ENCODE results near the gene GABRG2.

The GABRG2 gene

DNA sequence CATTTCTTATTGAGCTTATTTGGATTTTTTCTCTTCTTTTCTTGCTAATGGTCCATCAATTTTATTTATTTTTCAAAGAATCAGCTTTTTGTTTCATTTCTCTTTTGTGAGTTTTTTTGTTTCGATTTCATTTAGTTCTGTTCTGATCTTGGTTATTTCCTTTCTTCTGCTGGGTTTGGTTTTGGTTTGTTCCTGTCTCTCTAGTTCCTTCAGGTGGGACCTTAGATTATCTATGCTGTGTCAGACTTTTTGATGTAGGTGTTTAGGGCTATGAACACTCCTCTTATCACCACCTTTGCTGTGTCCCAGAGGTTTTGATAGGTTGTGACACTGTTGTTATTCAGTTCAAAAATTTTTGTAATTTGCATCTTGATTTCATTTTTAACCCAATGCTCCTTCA, 119.8 kb downstream of the GABRG2 start:
- TF ChIP-seq, protein P1, sequence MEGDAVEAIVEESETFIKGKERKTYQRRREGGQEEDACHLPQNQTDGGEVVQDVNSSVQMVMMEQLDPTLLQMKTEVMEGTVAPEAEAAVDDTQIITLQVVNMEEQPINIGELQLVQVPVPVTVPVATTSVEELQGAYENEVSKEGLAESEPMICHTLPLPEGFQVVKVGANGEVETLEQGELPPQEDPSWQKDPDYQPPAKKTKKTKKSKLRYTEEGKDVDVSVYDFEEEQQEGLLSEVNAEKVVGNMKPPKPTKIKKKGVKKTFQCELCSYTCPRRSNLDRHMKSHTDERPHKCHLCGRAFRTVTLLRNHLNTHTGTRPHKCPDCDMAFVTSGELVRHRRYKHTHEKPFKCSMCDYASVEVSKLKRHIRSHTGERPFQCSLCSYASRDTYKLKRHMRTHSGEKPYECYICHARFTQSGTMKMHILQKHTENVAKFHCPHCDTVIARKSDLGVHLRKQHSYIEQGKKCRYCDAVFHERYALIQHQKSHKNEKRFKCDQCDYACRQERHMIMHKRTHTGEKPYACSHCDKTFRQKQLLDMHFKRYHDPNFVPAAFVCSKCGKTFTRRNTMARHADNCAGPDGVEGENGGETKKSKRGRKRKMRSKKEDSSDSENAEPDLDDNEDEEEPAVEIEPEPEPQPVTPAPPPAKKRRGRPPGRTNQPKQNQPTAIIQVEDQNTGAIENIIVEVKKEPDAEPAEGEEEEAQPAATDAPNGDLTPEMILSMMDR (IDR thresholded peaks at IDR 0.05; ENCODE audit: low read depth, low read length): no peak
- H3K4me3 ChIP-seq (ENCODE audit: low read depth, low read length): no peak overlapping the region

DNA sequence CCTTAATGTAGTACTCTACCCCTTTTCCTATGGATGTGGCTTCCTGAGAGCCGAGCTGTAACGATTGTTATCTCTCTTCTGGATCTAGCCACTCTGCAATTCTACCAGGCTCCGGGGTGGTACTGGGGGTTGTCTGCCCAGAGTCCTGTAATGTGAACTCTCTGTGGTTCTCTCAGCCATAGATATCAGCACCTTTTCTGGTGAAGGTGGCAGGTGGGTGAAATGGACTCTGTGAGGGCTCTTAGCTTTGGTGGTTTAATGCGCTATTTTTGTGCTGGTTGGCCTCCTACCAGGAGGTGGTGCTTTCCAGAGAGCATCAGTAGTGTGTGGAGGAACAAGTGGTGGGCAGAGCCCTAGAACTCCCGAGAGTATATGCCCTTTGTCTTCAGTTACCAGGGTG, 122.1 kb downstream of the GABRG2 start:
- no peak overlapping the region for H3K4me3 ChIP-seq (ENCODE audit: low read depth, low read length)
- TF ChIP-seq, protein P1 (IDR thresholded peaks at IDR 0.05; ENCODE audit: low read depth, low read length): no peak

DNA sequence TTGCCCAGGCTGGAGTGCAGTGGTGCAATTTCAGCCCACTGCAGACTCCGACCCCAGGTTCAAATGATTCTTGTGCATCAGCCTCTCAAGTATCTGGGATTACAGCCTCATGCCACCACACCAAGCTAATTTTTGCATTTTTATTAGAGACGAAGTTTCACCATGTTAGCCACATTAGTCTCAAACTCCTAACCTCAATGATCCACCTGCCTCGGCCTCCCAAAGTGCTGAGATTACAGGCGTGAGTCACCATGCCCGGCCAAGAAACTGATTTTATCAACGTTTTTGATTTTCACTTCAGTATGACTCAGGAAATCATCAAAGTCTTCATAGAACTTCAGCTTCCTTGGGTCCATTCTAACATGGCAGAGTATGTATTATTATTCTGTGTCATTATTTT, 125.4 kb downstream of the GABRG2 start:
- TF ChIP-seq, protein P1 (IDR thresholded peaks at IDR 0.05; ENCODE audit: low read depth, low read length): no peak
- H3K4me3 ChIP-seq (ENCODE audit: low read depth, low read length): no peak overlapping the region

DNA sequence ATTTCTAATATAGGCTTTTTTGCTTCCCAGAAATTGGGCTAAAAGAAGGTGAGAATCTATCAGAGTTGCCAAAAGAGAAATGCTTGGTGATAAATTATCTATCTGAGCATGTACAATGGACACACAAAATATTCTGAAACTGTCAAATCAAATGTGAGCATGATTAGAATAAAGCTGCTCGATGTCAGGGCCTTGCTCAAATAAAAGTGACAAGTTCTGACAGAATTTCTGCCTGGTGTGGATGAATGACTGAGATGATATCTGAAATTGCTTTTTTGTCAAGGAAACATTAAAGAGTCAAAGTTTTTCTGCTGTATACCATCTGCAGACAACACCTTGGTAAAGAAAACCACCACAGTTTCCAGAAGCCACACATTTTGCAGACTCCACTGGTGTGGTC, 128.8 kb downstream of the GABRG2 start:
- H3K4me3 ChIP-seq (ENCODE audit: low read depth, low read length): no peak overlapping the region
- TF ChIP-seq, protein P1 (IDR thresholded peaks at IDR 0.05; ENCODE audit: low read depth, low read length): no peak

DNA sequence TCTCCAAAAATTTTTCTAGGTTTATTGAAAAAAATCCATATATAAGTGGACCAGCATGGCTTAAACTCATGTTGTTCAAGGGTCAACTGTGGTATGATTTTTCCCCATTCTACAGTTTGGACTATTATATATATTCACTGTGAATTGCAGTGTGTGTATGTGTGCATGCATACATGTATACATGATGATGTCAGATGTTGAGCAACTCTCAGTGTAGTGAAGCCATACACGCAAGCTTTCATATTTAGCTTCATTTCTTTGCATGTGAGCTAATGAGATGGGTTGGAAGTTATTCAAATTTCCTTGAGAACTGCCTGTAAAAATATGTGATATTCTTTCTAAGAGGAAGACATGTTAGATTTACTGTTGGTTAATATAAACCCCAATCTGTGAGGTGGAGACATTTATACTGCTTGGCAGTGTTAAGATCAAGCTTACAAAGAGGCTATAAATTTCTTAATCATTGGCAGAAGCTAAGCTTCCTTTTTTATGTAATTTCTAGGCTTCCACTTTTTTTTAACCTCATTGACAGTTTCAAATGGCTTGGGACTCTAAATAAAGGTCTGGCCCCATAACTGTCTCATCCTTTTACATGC, 134.8 kb downstream of the GABRG2 start:
- TF ChIP-seq, protein P1 (IDR thresholded peaks at IDR 0.05; ENCODE audit: low read depth, low read length): no peak

More for the DNA sequence above, 134.8 kb downstream of the GABRG2 start:
- no peak overlapping the region for H3K4me3 ChIP-seq (ENCODE audit: low read depth, low read length)

All from WI38 (cell line).